ENCODE data around the gene CFHR3. TPM values are rescaled to one million over a fixed set of nuclear protein-coding genes. Genes with fewer than 3 reads are reported as not detected.

The CFHR3 gene
- not detected in 2 replicates for total RNA-seq (2014; rRNA removed)
- percentile 9 among the genes with signal in this experiment for Bru-seq, nascent RNA
- not detected for BruChase-seq, experiment 1, labeled RNA remaining after a 6-hour chase
- percentile 10 among the genes with signal in this experiment for BruChase-seq, experiment 2, labeled RNA remaining after a 2-hour chase
- long read RNA-seq, result 0 reads

DNA sequence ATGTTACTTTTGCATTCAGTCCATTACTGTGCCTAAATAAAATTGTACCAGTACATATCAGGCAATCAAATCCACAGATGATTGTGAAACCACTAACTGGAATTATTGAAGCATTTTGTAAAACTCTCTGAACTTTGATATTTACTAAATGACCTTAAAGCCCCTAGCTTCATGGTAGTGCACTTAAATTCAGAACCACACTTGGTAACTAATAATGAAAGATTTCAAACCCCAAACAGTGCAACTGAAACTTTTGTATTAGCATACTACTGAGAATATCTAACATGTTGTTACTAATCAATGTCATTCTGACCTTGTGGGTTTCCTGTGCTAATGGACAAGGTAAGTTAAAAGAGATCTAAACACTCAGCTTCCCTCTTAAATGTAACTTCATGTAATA, at the start of gene CFHR3:
Gene CFHR3 (plus strand): TSS at position 238 of the 400 bp plus-strand sequence. CDS start 47 bp downstream, at position 285.
- CTCF ChIA-PET, result no interaction called here
- Histone ChIP-seq H3K36me3 (ENCODE audit: low read depth, low read length) (no peaks in the 10 kb centered on the region), H3K9me3 (ENCODE audit: low read length) (no peaks in the 10 kb centered on the region), H3K4me1 (ENCODE audit: insufficient read depth, low read length) (no peaks in the 10 kb centered on the region), H3K9me2 (replicated peaks; ENCODE audit: low read length) (no peaks in the 10 kb centered on the region), H4K20me1 (ENCODE audit: low read length) (no peaks in the 10 kb centered on the region), H3K4me3 (ENCODE audit: low read length) (no peak within 1 kb of the TSS), H3K4me2 (ENCODE audit: low read length) (no peak within 1 kb of the TSS), H3K27me3 (ENCODE audit: low read length) (no peaks in the 10 kb centered on the region), H2AFZ (ENCODE audit: low read length) (no peak within 1 kb of the TSS), H3K79me2 (ENCODE audit: low read length) (no peaks in the 10 kb centered on the region), H3K27ac (ENCODE audit: low read length) (no peak within 1 kb of the TSS), H3F3A (ENCODE audit: low read length, unreplicated experiment) (no peaks in the 10 kb centered on the region), H3K9ac (ENCODE audit: low read length) (no peak within 1 kb of the TSS)
- ATAC-seq, result no peak
- TF ChIP-seq EZH2phosphoT487 (IDR thresholded peaks at IDR 0.05; ENCODE audit: borderline replicate concordance, low read length), result no peak
- TF ChIP-seq EZH2 (IDR thresholded peaks at IDR 0.05; ENCODE audit: low read length, unreplicated experiment), result no peak
- TF ChIP-seq CTCF (conservative IDR thresholded peaks at IDR 0.05; ENCODE audit: low read depth, low read length), result no peak
- POLR2A ChIA-PET (ENCODE audit: unreplicated experiment), result no interaction called here
- intact Hi-C loops (cut with micrococcal nuclease), result no loop called here
- no peak for DNase-seq
- no TSS peak for BruUV-seq (replicated peaks)

- Histone ChIP-seq H3K4me3 (ENCODE audit: low read length) (no peak overlapping the region), H3K27me3 (ENCODE audit: low read length) (no peaks in the 10 kb centered on the region), H3K27ac (ENCODE audit: low read length) (no peak overlapping the region), H4K20me1 (ENCODE audit: low read length) (no peaks in the 10 kb centered on the region), H3K4me1 (ENCODE audit: insufficient read depth, low read length) (no peaks in the 10 kb centered on the region), H3K36me3 (ENCODE audit: low read depth, low read length) (no peaks in the 10 kb centered on the region), H3K9me3 (ENCODE audit: low read length) (no peaks in the 10 kb centered on the region), H3K9me2 (replicated peaks; ENCODE audit: low read length) (no peaks in the 10 kb centered on the region), H2AFZ (ENCODE audit: low read length) (no peak overlapping the region), H3K9ac (ENCODE audit: low read length) (no peak overlapping the region), H3F3A (ENCODE audit: low read length, unreplicated experiment) (no peaks in the 10 kb centered on the region), H3K79me2 (ENCODE audit: low read length) (no peaks in the 10 kb centered on the region), H3K4me2 (ENCODE audit: low read length) (no peak overlapping the region)
- TF ChIP-seq EZH2phosphoT487 (IDR thresholded peaks at IDR 0.05; ENCODE audit: borderline replicate concordance, low read length), result no peak
- no peak for TF ChIP-seq EZH2 (IDR thresholded peaks at IDR 0.05; ENCODE audit: low read length, unreplicated experiment)
- 0 out of 2 replicates have a peak, but pooled peaks have one; percentile 24 for TF ChIP-seq CTCF (conservative IDR thresholded peaks at IDR 0.05; ENCODE audit: low read depth, low read length)
- ATAC-seq, result no peak
- intact Hi-C loops (cut with micrococcal nuclease), result no loop called here
- POLR2A ChIA-PET (ENCODE audit: unreplicated experiment), result no interaction called here
- no TSS peak for BruUV-seq (replicated peaks)
- CTCF ChIA-PET, result no interaction called here
- no peak for DNase-seq
Measured at GRCh38 chr1:196732526-196732925, 42.1 kb upstream of the CFHR3 start.

- intact Hi-C loops (cut with micrococcal nuclease), result no loop called here
- no peaks in the 10 kb centered on the region for H4K20me1 ChIP-seq (ENCODE audit: low read length)
- H3K36me3 ChIP-seq (ENCODE audit: low read depth, low read length), result no peaks in the 10 kb centered on the region
- CTCF ChIA-PET, result no interaction called here
- H3K4me3 ChIP-seq (ENCODE audit: low read length), result no peak overlapping the region
- POLR2A ChIA-PET (ENCODE audit: unreplicated experiment), result no interaction called here
- H2AFZ ChIP-seq (ENCODE audit: low read length), result no peak overlapping the region
- H3K79me2 ChIP-seq (ENCODE audit: low read length), result no peaks in the 10 kb centered on the region
- no TSS peak for BruUV-seq (replicated peaks)
- H3K27me3 ChIP-seq (ENCODE audit: low read length), result no peaks in the 10 kb centered on the region
- H3K9me3 ChIP-seq (ENCODE audit: low read length), result no peaks in the 10 kb centered on the region
- no peak overlapping the region for H3K27ac ChIP-seq (ENCODE audit: low read length)
- H3F3A ChIP-seq (ENCODE audit: low read length, unreplicated experiment), result no peaks in the 10 kb centered on the region
- no peak overlapping the region for H3K9ac ChIP-seq (ENCODE audit: low read length)
- no peaks in the 10 kb centered on the region for H3K9me2 ChIP-seq (replicated peaks; ENCODE audit: low read length)
- H3K4me2 ChIP-seq (ENCODE audit: low read length), result no peak overlapping the region
- H3K4me1 ChIP-seq (ENCODE audit: insufficient read depth, low read length), result no peaks in the 10 kb centered on the region
- ATAC-seq (no peak), DNase-seq (no peak)
- TF ChIP-seq CTCF (conservative IDR thresholded peaks at IDR 0.05; ENCODE audit: low read depth, low read length) (no peak), EZH2phosphoT487 (IDR thresholded peaks at IDR 0.05; ENCODE audit: borderline replicate concordance, low read length) (no peak), EZH2 (IDR thresholded peaks at IDR 0.05; ENCODE audit: low read length, unreplicated experiment) (no peak)
Measured at GRCh38 chr1:196733091-196733970, 41.3 kb upstream of the CFHR3 start.
